Smooth muscle cell (in vitro differentiated cells): ENCODE data around the gene ADIPOR2. TPM values are rescaled to one million over a fixed set of nuclear protein-coding genes. Genes with fewer than 3 reads are reported as not detected.

Experiments used
- DNase-seq: peaks from one replicate; lab custom pipeline; 2025; ENCODE audit not compliant: unreplicated experiment; lab: John Stamatoyannopoulos, UW
- H2AFZ ChIP-seq: fragments of 200-600 bp; sonication (generic); 2 replicates; pipeline ENCODE4 v1.6.0; 2016; ENCODE audit warnings: antibody characterized with exemption, low read depth, mild to moderate bottlenecking
- H3F3A ChIP-seq: fragments of 200-600 bp; sonication (generic); 2 replicates; pipeline ENCODE4 v1.6.0; 2017; ENCODE audit warnings: antibody characterized with exemption, low read depth
- H3K27ac ChIP-seq: fragments of 200-600 bp; sonication (generic); 2 replicates; pipeline ENCODE4 v1.5.1; 2016; ENCODE audit warnings: low read depth, mild to moderate bottlenecking
- H3K27me3 ChIP-seq: fragments of 200-600 bp; sonication (generic); 2 replicates; pipeline ENCODE4 v1.6.1; 2016; ENCODE audit warnings: low read depth, mild to moderate bottlenecking
- H3K36me3 ChIP-seq: fragments of 200-600 bp; sonication (generic); 2 replicates; pipeline ENCODE4 v1.5.1; 2016; ENCODE audit warnings: low read depth
- H3K4me1 ChIP-seq: fragments of 200-600 bp; sonication (generic); 2 replicates; pipeline ENCODE4 v1.5.1; 2016; ENCODE audit warnings: low read depth
- H3K4me2 ChIP-seq: fragments of 200-600 bp; sonication (generic); 2 replicates; pipeline ENCODE4 v1.6.0; 2016; ENCODE audit warnings: mild to moderate bottlenecking
- H3K4me3 ChIP-seq: fragments of 200-600 bp; sonication (generic); 2 replicates; pipeline ENCODE4 v1.5.1; 2016; ENCODE audit warnings: mild to moderate bottlenecking
- H3K79me2 ChIP-seq: fragments of 200-600 bp; sonication (generic); 2 replicates; pipeline ENCODE4 v1.6.0; 2016; ENCODE audit warnings: low read depth, mild to moderate bottlenecking
- H3K9ac ChIP-seq: fragments of 200-600 bp; sonication (generic); 2 replicates; pipeline ENCODE4 v1.6.0; 2016; ENCODE audit warnings: low read depth
- H3K9me3 ChIP-seq: fragments of 200-600 bp; sonication (generic); replicated peaks from 2 replicates; pipeline ENCODE4 v1.5.1; 2016; ENCODE audit warnings: low read depth
- H4K20me1 ChIP-seq: fragments of 200-600 bp; sonication (generic); 2 replicates; pipeline ENCODE4 v1.6.0; 2016; ENCODE audit warnings: low read depth
- CTCF ChIP-seq: fragments of 200-600 bp; sonication (generic); IDR thresholded peaks from 2 replicates; pipeline ENCODE4 v1.5.1; 2017; ENCODE audit warnings: borderline replicate concordance, mild to moderate bottlenecking, antibody characterized with exemption; ENCODE audit not compliant: insufficient read depth, poor library complexity, severe bottlenecking
- WGBS: methylation state at CpG from one replicate; pipeline ENCODE4 v1.1.7; 2016; ENCODE audit warnings: low lambda C conversion rate; 5-methylcytosine and 5-hydroxymethylcytosine counted together
- polyA plus RNA-seq: library from polyadenylated mRNA; unstranded; fragments of >200 nt; fragmentation: Nextera tagmentation; extraction: Ambion mirVana; gene quantifications from 2 replicates; pipeline ENCODE4 v1.2.1, GENCODE V29; 2016
- total RNA-seq: library from RNA; depleted of rRNA; stranded (reverse); fragments of >200 nt; gene quantifications from 2 replicates; pipeline ENCODE4 v1.2.3, GENCODE V29; 2014

ADIPOR2 gene
- total and polyA plus RNA-seq, 2 experiments from 2014 or later: 7.0 to 34.1 TPM

- H3K9me3 ChIP-seq: no peaks in the 10 kb centered on the region
- H3K79me2 ChIP-seq: peaks cover 61% of the 10 kb centered on the region
- no peaks in the 10 kb centered on the region for H3F3A ChIP-seq
- no peaks in the 10 kb centered on the region for H3K27me3 ChIP-seq
- H3K36me3 ChIP-seq: no peaks in the 10 kb centered on the region
- peaks cover 97% of the 10 kb centered on the region for H4K20me1 ChIP-seq
- no peak overlapping the region for H2AFZ ChIP-seq
- H3K4me3 ChIP-seq: no peak overlapping the region
- no peak for DNase-seq
- WGBS: 100% methylated on average over 1 of the region's 1 CpG
- H3K4me2 ChIP-seq: no peak overlapping the region
- H3K9ac ChIP-seq: no peak overlapping the region
- TF ChIP-seq CTCF: no peak
- H3K27ac ChIP-seq: no peak overlapping the region
- no peaks in the 10 kb centered on the region for H3K4me1 ChIP-seq
Observed at GRCh38 chr12:1766110-1766509, 75.2 kb downstream of the ADIPOR2 start.

- no peak overlapping the region for H3K9ac ChIP-seq
- H3K9me3 ChIP-seq: no peaks in the 10 kb centered on the region
- no peak for DNase-seq
- no peak overlapping the region for H3K27ac ChIP-seq
- H2AFZ ChIP-seq: no peak overlapping the region
- H3K4me3 ChIP-seq: no peak overlapping the region
- no peak for TF ChIP-seq CTCF
- H3K4me2 ChIP-seq: no peak overlapping the region
- no peaks in the 10 kb centered on the region for H3F3A ChIP-seq
- H3K79me2 ChIP-seq: peaks cover 52% of the 10 kb centered on the region
- no peaks in the 10 kb centered on the region for H3K4me1 ChIP-seq
- no peaks in the 10 kb centered on the region for H3K27me3 ChIP-seq
- peaks cover 96% of the 10 kb centered on the region for H4K20me1 ChIP-seq
- no peaks in the 10 kb centered on the region for H3K36me3 ChIP-seq
- WGBS: 96% methylated on average over 1 of the region's 1 CpG
Observed at GRCh38 chr12:1767407-1768090, 76.7 kb downstream of the ADIPOR2 start.

- 92% methylated on average over 1 of the region's 1 CpG for WGBS
- H3K4me2 ChIP-seq: no peak overlapping the region
- H3K4me3 ChIP-seq: no peak overlapping the region
- H3K9me3 ChIP-seq: no peaks in the 10 kb centered on the region
- no peak overlapping the region for H2AFZ ChIP-seq
- no peaks in the 10 kb centered on the region for H3K27me3 ChIP-seq
- no peaks in the 10 kb centered on the region for H3K36me3 ChIP-seq
- TF ChIP-seq CTCF: no peak
- no peak overlapping the region for H3K9ac ChIP-seq
- no peak overlapping the region for H3K27ac ChIP-seq
- H3F3A ChIP-seq: no peaks in the 10 kb centered on the region
- no peaks in the 10 kb centered on the region for H3K4me1 ChIP-seq
- peaks cover 46% of the 10 kb centered on the region for H3K79me2 ChIP-seq
- no peak for DNase-seq
- peaks cover 96% of the 10 kb centered on the region for H4K20me1 ChIP-seq
Observed at GRCh38 chr12:1768615-1769014, 77.7 kb downstream of the ADIPOR2 start.
